SK-N-SH treated with all-trans-retinoic acid at 6 μM for 48 hours (cell line): ENCODE results near the gene OR10A6.
A peak's percentile ranks its signal among the peaks of the same experiment; 100 is the strongest.

Experiments
- ATAC-seq: fragments of 200-7000 bp; cut with Tn5 transposase; 3 replicates; pipeline ENCODE4 v1.9.1; 2020; ENCODE audit warnings: mild to moderate bottlenecking, moderate library complexity
- ARNTL ChIP-seq: fragments of 450-650 bp; formaldehyde crosslinking; IDR thresholded peaks from 2 replicates; pipeline ENCODE4 v1.5.0; 2020; ENCODE audit warnings: low read depth, mild to moderate bottlenecking, moderate library complexity, borderline replicate concordance
- BACH2 ChIP-seq: fragments of 250-450 bp; sonication (Bioruptor Pico); IDR thresholded peaks from 2 replicates; pipeline ENCODE4 v1.9.0; 2021; ENCODE audit warnings: mild to moderate bottlenecking, borderline replicate concordance
- CREB5 ChIP-seq: fragments of 250-450 bp; sonication (Bioruptor Pico); IDR thresholded peaks from 2 replicates; pipeline ENCODE4 v1.5.1; 2020; ENCODE audit warnings: low read depth, mild to moderate bottlenecking, moderate library complexity
- CSRNP3 ChIP-seq: fragments of 250-450 bp; sonication (Bioruptor Pico); IDR thresholded peaks from 2 replicates; pipeline ENCODE4 v1.5.1; 2021; ENCODE audit warnings: mild to moderate bottlenecking, moderate library complexity
- ESRRG ChIP-seq: fragments of 250-450 bp; sonication (Bioruptor Pico); IDR thresholded peaks from 2 replicates; pipeline ENCODE4 v1.6.1; 2021; ENCODE audit warnings: mild to moderate bottlenecking
- GLIS3 ChIP-seq: fragments of 250-450 bp; sonication (Bioruptor Pico); IDR thresholded peaks from 2 replicates; pipeline ENCODE4 v1.5.0; 2020; ENCODE audit warnings: mild to moderate bottlenecking, moderate library complexity
- ISL1 ChIP-seq: fragments of 250-450 bp; sonication (Bioruptor Pico); IDR thresholded peaks from 2 replicates; pipeline ENCODE4 v2.1.2; 2022; ENCODE audit warnings: mild to moderate bottlenecking, moderate library complexity
- OSR1 ChIP-seq: fragments of 250-450 bp; sonication (Bioruptor Pico); IDR thresholded peaks from 2 replicates; pipeline ENCODE4 v1.8.0; 2022; ENCODE audit warnings: moderate library complexity, mild to moderate bottlenecking, inconsistent platforms
- PATZ1 ChIP-seq: fragments of 250-450 bp; sonication (Bioruptor Pico); IDR thresholded peaks from 2 replicates; pipeline ENCODE4 v1.8.0; 2020; ENCODE audit warnings: mild to moderate bottlenecking, moderate library complexity, borderline replicate concordance
- POU6F1 ChIP-seq: fragments of 250-450 bp; sonication (Bioruptor Pico); IDR thresholded peaks from 2 replicates; pipeline ENCODE4 v1.8.0; 2021; ENCODE audit warnings: low read depth, mild to moderate bottlenecking, moderate library complexity, borderline replicate concordance
- RARB ChIP-seq: fragments of 250-450 bp; sonication (Bioruptor Pico); IDR thresholded peaks from 2 replicates; pipeline ENCODE4 v1.8.0; 2021; ENCODE audit warnings: mild to moderate bottlenecking, moderate library complexity
- TCF4 ChIP-seq: fragments of 250-450 bp; sonication (Bioruptor Pico); IDR thresholded peaks from 2 replicates; pipeline ENCODE4 v1.8.0; 2021; ENCODE audit warnings: mild to moderate bottlenecking, moderate library complexity, borderline replicate concordance
- TOX ChIP-seq: fragments of 250-450 bp; sonication (Bioruptor Pico); IDR thresholded peaks from 2 replicates; pipeline ENCODE4 v1.8.0; 2021; ENCODE audit warnings: mild to moderate bottlenecking, moderate library complexity, borderline replicate concordance
- TSHZ2 ChIP-seq: fragments of 250-450 bp; sonication (Bioruptor Pico); IDR thresholded peaks from 2 replicates; pipeline ENCODE4 v1.5.0; 2020; ENCODE audit warnings: mild to moderate bottlenecking, moderate library complexity
- ZC3H10 ChIP-seq: fragments of 250-450 bp; sonication (Bioruptor Pico); IDR thresholded peaks from 2 replicates; pipeline ENCODE4 v1.5.1; 2021; ENCODE audit warnings: mild to moderate bottlenecking, moderate library complexity
- ZFP3 ChIP-seq: fragments of 250-450 bp; sonication (Bioruptor Pico); IDR thresholded peaks from 2 replicates; pipeline ENCODE4 v1.5.0; 2020; ENCODE audit warnings: mild to moderate bottlenecking, moderate library complexity
- ZFP30 ChIP-seq: fragments of 450-650 bp; formaldehyde crosslinking; IDR thresholded peaks from 2 replicates; pipeline ENCODE4 v1.5.0; 2022; ENCODE audit warnings: mild to moderate bottlenecking, moderate library complexity
- ZNF565 ChIP-seq: fragments of 450-650 bp; formaldehyde crosslinking; conservative IDR thresholded peaks from 2 replicates; pipeline ENCODE4 v1.5.0; 2020; ENCODE audit warnings: low read depth, mild to moderate bottlenecking, moderate library complexity
- ZNF70 ChIP-seq: fragments of 450-650 bp; formaldehyde crosslinking; IDR thresholded peaks from 2 replicates; pipeline ENCODE4 v1.5.0; 2020; ENCODE audit warnings: mild to moderate bottlenecking, moderate library complexity
- ZNF8 ChIP-seq: fragments of 450-650 bp; formaldehyde crosslinking; IDR thresholded peaks from 2 replicates; pipeline ENCODE4 v1.5.0; 2020; ENCODE audit warnings: mild to moderate bottlenecking, moderate library complexity

The OR10A6 gene

GRCh38 chr11:7905549-7905948 lies 25.5 kb downstream of the OR10A6 start:
- ATAC-seq = no peak; the same call in 2 of the 3 replicates
- TF ChIP-seq ZNF70 (CRISPR knock-in tag) = no peak
- TF ChIP-seq ZNF8 = no peak
- no peak for TF ChIP-seq PATZ1 (CRISPR knock-in tag)
- no peak for TF ChIP-seq BACH2 (CRISPR knock-in tag)
- TF ChIP-seq, all 23 proteins: peak for 0

- ATAC-seq = peak; percentile 54
- TF ChIP-seq ESRRG (CRISPR knock-in tag) (no peak), TCF4 (no peak), POU6F1 (CRISPR knock-in tag) (no peak), ZNF565 (no peak), RARB (no peak)
These were observed 26.2 kb downstream of the OR10A6 start for GRCh38 chr11:7904917-7905316.

- no peak for TF ChIP-seq CREB5
- TF ChIP-seq RARB = no peak
- TF ChIP-seq OSR1 = no peak
- TF ChIP-seq, all 23 proteins: peak for 0
- ATAC-seq = no peak
These were observed 27.1 kb downstream of the OR10A6 start for GRCh38 chr11:7903940-7904339.

GRCh38 chr11:7901319-7901854 lies 29.7 kb downstream of the OR10A6 start:
- no peak for ATAC-seq

More at GRCh38 chr11:7901319-7901854, 29.7 kb downstream of the OR10A6 start:
- TF ChIP-seq ESRRG (CRISPR knock-in tag) (no peak), TOX (no peak), BACH2 (CRISPR knock-in tag) (no peak), TCF4 (no peak), ZNF565 (no peak), TSHZ2 (CRISPR knock-in tag) (no peak), ZNF8 (no peak), ZFP30 (CRISPR knock-in tag) (no peak), OSR1 (no peak), CREB5 (no peak), ZC3H10 (CRISPR knock-in tag) (no peak), ISL1 (CRISPR knock-in tag) (no peak), ZFP3 (CRISPR knock-in tag) (no peak), CSRNP3 (CRISPR knock-in tag) (no peak), ARNTL (CRISPR knock-in tag) (no peak), GLIS3 (CRISPR knock-in tag) (no peak)
